ENCODE results near the gene TMEM114. TPM values are rescaled to one million over a fixed set of nuclear protein-coding genes. Genes with fewer than 3 reads are reported as not detected.

TMEM114 gene
- not detected for polyA plus RNA-seq (ENCODE audit: insufficient read length in 3 of 3)

GRCh38 chr16:8589900-8590688, at the start of gene TMEM114:
Gene TMEM114 (minus strand): TSS chr16:8590511. CDS start chr16:8589838, 673 bp downstream.
- DNase-seq (ENCODE audit: low read depth in 3 of 3, low spot score in 2 of 3): no peak

DNA sequence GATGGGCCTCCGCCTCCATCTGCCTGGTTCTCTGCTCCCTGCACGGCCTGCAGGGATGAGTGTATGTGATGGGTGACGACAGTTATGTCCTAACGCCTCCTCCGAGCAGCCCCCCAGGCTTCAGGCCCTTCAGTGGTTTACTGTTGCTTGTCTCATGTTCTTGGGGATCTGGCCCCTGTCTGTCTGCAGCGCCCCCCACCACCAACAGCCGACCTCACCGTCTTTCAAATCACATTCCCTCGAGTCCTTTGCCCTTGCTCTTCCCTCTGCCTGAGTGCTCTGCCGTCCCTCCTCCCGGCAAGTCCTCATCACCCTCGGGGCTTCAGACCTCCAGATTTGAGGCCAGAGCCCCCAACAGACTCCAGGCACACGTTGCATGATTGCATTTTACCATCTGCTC, 49.4 kb upstream of the TMEM114 start:
- no peak for DNase-seq (ENCODE audit: low read depth in 3 of 3, low spot score in 2 of 3)

GRCh38 chr16:8634991-8635736, 44.9 kb upstream of the TMEM114 start:
- DNase-seq (ENCODE audit: low read depth in 3 of 3, low spot score in 2 of 3): no peak

GRCh38 chr16:8632675-8633182, 42.4 kb upstream of the TMEM114 start:
- no peak for DNase-seq (ENCODE audit: low read depth in 3 of 3, low spot score in 2 of 3)

DNA sequence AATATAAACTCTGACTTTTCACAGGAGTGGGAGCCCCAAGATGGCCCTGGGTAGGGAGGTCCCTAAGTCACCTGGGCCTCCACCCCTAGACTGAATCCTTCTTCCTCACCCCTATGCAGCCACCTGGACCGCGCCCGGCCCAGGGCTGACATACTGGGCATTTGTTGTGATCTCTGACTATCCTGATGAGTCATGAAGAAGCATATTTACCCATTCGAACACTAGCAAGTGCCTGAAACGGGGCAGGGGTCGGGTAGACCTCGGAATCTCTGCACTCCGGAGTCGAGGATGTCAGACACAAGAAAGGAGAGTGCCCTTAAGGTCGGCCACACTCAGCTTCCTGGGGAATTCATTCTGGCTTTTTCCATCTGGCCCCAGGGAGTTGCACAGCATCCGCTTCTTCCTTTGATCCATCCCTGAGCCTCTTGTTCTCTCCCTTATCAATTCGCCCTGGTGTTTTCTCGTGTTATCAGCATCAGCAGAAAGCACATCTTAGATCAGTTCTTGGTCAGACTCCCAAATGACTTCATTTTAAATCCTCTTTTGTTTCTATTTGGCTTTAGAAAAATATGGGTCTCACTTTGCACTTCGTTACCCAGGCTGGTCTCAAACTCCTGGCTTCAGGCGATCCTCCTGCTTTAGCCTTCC, 41.6 kb upstream of the TMEM114 start:
- DNase-seq (ENCODE audit: low read depth in 3 of 3, low spot score in 2 of 3): no peak

GRCh38 chr16:8631373-8631772, 41.1 kb upstream of the TMEM114 start:
- DNase-seq (ENCODE audit: low read depth in 3 of 3, low spot score in 2 of 3): no peak

DNA sequence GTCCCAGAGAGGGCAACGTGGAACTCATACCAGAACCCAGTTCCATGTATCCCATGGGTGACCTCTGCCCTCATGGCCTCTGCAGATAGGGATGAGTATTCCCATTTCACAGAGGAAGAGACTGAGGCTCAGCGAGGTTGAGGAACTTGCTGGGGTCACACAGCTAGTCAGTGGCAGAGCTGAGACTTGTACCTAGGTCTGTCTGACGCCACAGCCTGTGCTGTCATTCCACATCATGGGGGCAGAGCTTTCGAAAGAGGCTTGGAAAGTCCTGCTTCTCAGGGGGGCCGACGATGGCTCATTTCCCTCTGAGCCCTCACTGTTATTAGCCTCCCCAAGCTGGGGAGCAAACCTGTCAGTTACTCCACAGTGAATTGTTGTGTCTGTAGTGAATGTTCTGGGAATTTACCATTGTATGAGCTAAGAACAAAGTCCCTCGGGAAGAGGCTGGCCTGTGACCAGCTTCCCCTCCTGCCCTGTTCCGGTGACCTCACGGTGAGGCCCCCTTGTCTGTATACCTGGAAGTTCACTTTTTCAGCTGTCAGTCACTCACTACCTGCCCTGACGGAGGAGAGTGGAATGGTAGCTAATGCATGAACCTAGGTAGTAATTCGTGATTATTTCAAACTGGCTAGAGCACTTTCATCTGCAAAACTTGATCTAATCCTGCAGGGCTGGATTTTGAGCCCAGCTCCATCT, 40.1 kb upstream of the TMEM114 start:
- no peak for DNase-seq (ENCODE audit: low read depth in 3 of 3, low spot score in 2 of 3)

GRCh38 chr16:8628981-8629725, 38.8 kb upstream of the TMEM114 start:
- DNase-seq (ENCODE audit: low read depth in 3 of 3, low spot score in 2 of 3): no peak

DNA sequence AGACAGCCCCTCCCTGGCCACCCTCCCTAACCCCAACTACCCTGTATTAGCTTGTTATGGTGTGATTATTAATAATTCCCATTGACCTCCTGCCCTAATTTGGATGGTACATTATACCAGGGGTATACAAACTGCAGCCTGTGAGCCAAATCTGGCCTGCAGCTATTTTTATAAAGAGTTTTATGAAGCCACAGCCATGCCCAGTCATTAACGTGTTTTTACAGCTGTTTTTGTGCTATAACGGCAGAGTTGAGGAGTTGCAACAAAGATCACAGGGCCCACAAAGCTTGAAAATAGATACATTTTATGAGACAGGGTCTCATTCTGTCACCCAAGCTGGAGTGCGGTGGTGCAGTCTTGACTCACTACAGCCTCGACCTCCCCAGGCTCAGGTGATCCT, 37.1 kb upstream of the TMEM114 start:
- no peak for DNase-seq (ENCODE audit: low read depth in 3 of 3, low spot score in 2 of 3)

DNA sequence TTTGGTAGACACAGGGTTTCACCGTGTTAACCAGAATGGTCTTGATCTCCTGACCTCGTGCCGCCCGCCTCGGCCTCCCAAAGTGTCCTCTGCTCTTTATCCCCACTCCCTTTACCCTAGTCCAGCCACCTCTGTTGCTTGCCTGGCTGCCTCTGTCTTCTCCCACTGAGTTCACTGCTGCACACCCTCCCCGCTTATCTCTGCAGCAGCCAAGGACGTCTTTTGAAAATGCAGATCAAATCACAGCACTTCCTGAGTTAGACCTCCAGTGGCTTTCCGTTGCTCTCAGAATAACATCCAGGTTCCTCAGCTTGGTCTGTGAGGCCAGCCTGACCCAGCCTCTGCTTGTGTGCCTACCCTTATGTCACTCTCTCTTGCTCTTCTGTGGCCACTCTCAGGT, 36.6 kb upstream of the TMEM114 start:
- DNase-seq (ENCODE audit: low read depth in 3 of 3, low spot score in 2 of 3): no peak

DNA sequence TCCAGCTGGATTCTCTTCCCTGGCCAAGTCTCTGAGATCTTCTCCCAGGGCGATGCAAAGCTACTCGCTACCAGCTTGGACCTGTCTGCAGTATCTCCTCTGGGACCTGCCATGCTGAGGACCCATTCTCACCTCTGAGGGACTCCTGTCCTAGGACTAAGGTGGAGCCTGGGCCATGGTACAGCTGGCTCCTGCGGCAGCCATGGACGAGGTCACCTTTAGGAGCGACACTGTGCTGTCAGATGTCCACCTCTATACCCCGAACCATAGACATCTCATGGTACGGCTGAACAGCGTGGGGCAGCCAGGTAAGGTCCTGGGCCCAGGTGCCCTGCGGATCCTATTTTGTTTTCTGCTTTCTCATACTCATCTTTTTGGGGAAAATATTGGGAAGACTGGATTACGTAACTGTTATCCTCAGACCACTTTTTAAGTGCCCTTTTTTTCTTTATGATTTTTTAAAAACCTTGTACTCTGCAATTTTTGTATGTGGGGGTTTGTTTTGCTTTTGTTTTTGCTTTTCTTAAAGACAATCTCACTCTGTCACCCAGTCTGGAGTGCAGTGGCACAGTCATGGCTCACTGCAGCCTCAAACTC, 35.3 kb upstream of the TMEM114 start:
- DNase-seq (ENCODE audit: low read depth in 3 of 3, low spot score in 2 of 3): no peak

DNA sequence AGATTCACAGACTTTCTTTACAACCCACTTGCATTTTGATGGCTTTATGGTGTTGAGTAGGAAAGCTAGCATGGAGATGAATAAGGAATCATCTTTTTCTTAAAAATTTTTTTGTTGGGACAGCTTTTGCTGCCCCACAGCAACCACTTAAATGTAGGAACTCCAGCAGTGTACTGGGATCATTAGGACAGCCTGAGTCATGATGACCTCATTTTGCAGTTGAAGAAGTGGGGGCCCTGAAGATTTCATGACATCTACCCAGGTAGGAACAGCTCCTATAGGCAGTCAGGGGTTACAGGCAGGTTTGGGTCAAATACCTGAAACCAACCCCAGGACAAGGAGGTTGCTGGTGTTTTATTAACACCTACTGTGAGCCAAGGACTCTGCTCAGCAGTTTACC, 33.3 kb upstream of the TMEM114 start:
- DNase-seq (ENCODE audit: low read depth in 3 of 3, low spot score in 2 of 3): no peak

DNA sequence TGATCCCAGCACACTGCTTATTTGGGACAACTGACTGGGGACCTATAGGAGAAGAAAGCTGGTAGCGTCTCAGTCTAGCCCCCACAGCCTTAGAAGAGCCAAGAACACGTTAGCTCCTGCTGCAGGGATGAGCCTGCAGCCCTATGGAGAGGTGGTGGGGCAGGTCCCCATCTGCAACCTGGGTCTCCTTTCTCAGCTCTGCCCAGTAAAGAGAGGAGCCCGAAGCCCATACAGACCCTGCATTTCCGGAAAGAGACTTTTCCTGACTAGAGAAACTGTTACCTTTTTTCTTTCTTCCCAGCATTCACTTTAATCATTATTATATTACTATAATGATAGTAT, 32.0 kb upstream of the TMEM114 start:
- DNase-seq (ENCODE audit: low read depth in 3 of 3, low spot score in 2 of 3): peak in 1 of 3 donors; percentile 19

GRCh38 chr16:8621572-8622314, 31.4 kb upstream of the TMEM114 start, which contains the start of gene METTL22:
Gene METTL22 (plus strand): TSS chr16:8621698. CDS start chr16:8625666, 3,968 bp downstream.
- DNase-seq (ENCODE audit: low read depth in 3 of 3, low spot score in 2 of 3): peak; percentile 47 to 79 (median 75)

- peak in 1 of 3 donors; percentile 2 for DNase-seq (ENCODE audit: low read depth in 3 of 3, low spot score in 2 of 3)
These were observed 30.9 kb upstream of the TMEM114 start for GRCh38 chr16:8621222-8621571.

DNA sequence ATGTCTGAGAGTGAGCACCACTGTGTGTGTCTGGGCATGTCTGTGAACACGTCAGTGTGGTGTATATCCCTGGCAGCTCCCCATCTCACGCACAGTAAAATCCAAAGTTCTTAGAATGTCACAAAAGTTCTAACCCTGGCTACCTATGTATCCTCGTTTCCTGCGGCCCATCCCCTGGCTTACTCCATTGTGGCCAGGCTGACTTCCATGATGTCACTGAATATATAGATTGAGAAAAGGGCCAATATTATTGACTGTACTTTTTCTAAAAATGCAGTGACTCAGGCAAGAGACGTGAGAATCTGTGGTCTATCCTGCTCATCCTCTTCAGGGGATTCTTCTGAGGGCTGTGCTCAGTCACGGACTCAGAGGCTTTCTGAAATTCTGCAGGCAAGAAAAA, 30.2 kb upstream of the TMEM114 start:
- DNase-seq (ENCODE audit: low read depth in 3 of 3, low spot score in 2 of 3): no peak

GRCh38 chr16:8619671-8620370, 29.5 kb upstream of the TMEM114 start:
- DNase-seq (ENCODE audit: low read depth in 3 of 3, low spot score in 2 of 3): no peak

GRCh38 chr16:8614435-8615029, 24.2 kb upstream of the TMEM114 start:
- DNase-seq (ENCODE audit: low read depth in 3 of 3, low spot score in 2 of 3): no peak

All from right renal cortex interstitium (tissue), 3 donors.